Glomerular visceral epithelial cell (primary cell): ENCODE measurements around the gene CCR3.
A peak's percentile ranks its signal among the peaks of the same experiment; 100 is the strongest.
"Not testable (repeated sequence)": the region's sequence is repeated elsewhere in the genome, so short reads cannot be mapped to it uniquely, and the experiment has no call there.

ENCODE experiments used
- DNase-seq: peaks from one replicate; pipeline ENCODE4 v3.0.0-alpha.2; 2016; ENCODE audit errors: extremely low spot score

The CCR3 gene

GRCh38 chr3:46242120-46242519 lies at the start of gene CCR3:
TSS of gene CCR3 (plus strand) at chr3:46242460. CDS start at chr3:46265159, 22,699 bp downstream.
- DNase-seq = no peak

GRCh38 chr3:46192939-46193338 lies 49.3 kb upstream of the CCR3 start:
- DNase-seq = no peak

GRCh38 chr3:46193436-46193835 lies 48.8 kb upstream of the CCR3 start:
- no peak for DNase-seq

- no peak for DNase-seq
Observed at GRCh38 chr3:46194868-46195553, 47.2 kb upstream of the CCR3 start.

- DNase-seq = no peak
Observed at GRCh38 chr3:46196261-46196957, 45.9 kb upstream of the CCR3 start.

GRCh38 chr3:46200211-46200610 lies 42.0 kb upstream of the CCR3 start:
- no peak for DNase-seq

- no peak for DNase-seq
Observed at GRCh38 chr3:46200790-46201189, 41.5 kb upstream of the CCR3 start.

GRCh38 chr3:46202535-46202934 lies 39.7 kb upstream of the CCR3 start:
- DNase-seq = no peak

GRCh38 chr3:46203681-46204080 lies 38.6 kb upstream of the CCR3 start:
- DNase-seq = no peak

GRCh38 chr3:46205286-46205960 lies 36.8 kb upstream of the CCR3 start:
- no peak for DNase-seq

- DNase-seq = no peak
Observed at GRCh38 chr3:46206282-46207015, 35.8 kb upstream of the CCR3 start.

- DNase-seq = not testable (repeated sequence)
Observed at GRCh38 chr3:46207514-46207913, 34.7 kb upstream of the CCR3 start.

GRCh38 chr3:46208167-46208704 lies 34.0 kb upstream of the CCR3 start, which contains the start of gene CCR1:
TSS of gene CCR1 (minus strand) at chr3:46208313. CDS start at chr3:46204313, 4,000 bp downstream.
- peak; percentile 11 for DNase-seq

GRCh38 chr3:46209053-46209452 lies 33.2 kb upstream of the CCR3 start:
- DNase-seq = no peak

GRCh38 chr3:46209746-46210470 lies 32.4 kb upstream of the CCR3 start:
- no peak for DNase-seq

GRCh38 chr3:46212101-46212500 lies 30.2 kb upstream of the CCR3 start:
- no peak for DNase-seq

- no peak for DNase-seq
Observed at GRCh38 chr3:46213201-46213600, 29.1 kb upstream of the CCR3 start.

- no peak for DNase-seq
Observed at GRCh38 chr3:46214751-46215352, 27.4 kb upstream of the CCR3 start.

GRCh38 chr3:46215810-46216414 lies 26.3 kb upstream of the CCR3 start:
- DNase-seq = no peak

GRCh38 chr3:46218196-46218709 lies 24.0 kb upstream of the CCR3 start:
- DNase-seq = no peak
